K562 (cell line): ENCODE measurements around the gene FUCA2. TPM values are rescaled to one million over a fixed set of nuclear protein-coding genes. Genes with fewer than 3 reads are reported as not detected.

ENCODE experiments used
- ARID1B ChIP-seq: fragments of 450-650 bp; IDR thresholded peaks from 2 replicates; pipeline ENCODE4 v1.6.1; 2016; ENCODE audit warnings: antibody characterized with exemption, mild to moderate bottlenecking, inconsistent platforms
- BCLAF1 ChIP-seq, 2 experiments: fragments of 450-650 bp in 1 of 2; IDR thresholded peaks; 2 replicates each; pipeline ENCODE4 v1.6.1; 2011 to 2017; ENCODE audit warnings: low read depth in 2 of 2, antibody characterized with exemption in 1 of 2, borderline replicate concordance in 1 of 2, low read length in 1 of 2, mild to moderate bottlenecking in 1 of 2, mixed read lengths in 1 of 2; ENCODE audit not compliant: control insufficient read depth in 1 of 2
- CEBPG ChIP-seq, 3 experiments: fragments of 200-800 bp in 1 of 3; sonication (Bioruptor generic) in 1 of 3; sonication (generic) in 1 of 3; formaldehyde crosslinking in 1 of 3; IDR thresholded peaks in 2 of 3; conservative IDR thresholded peaks in 1 of 3; 2 replicates each; pipeline versions ENCODE4 v1.6.1 to v1.8.0; 2016 to 2022; ENCODE audit warnings: missing compliant biosample characterization in 2 of 3, missing genetic modification characterization in 2 of 3, mild to moderate bottlenecking in 1 of 3, missing genetic modification reagents in 1 of 3
- FOXP1 ChIP-seq: sonication (generic); formaldehyde crosslinking; IDR thresholded peaks from 2 replicates; pipeline ENCODE4 v1.8.0; 2022; ENCODE audit warnings: mild to moderate bottlenecking, missing genetic modification reagents
- HDGF ChIP-seq: fragments of 450-650 bp; IDR thresholded peaks from 2 replicates; pipeline ENCODE4 v1.6.1; 2016
- HMG20B ChIP-seq: fragments of 250-450 bp; sonication (Bioruptor Pico); IDR thresholded peaks from 2 replicates; pipeline ENCODE4 v1.5.0; 2021; ENCODE audit warnings: mild to moderate bottlenecking
- KLF10 ChIP-seq: fragments of 250-450 bp; sonication (Bioruptor Pico); IDR thresholded peaks from 2 replicates; pipeline ENCODE4 v1.6.1; 2021; ENCODE audit warnings: matching md5 sums
- LARP7 ChIP-seq: fragments of 450-650 bp; IDR thresholded peaks from 2 replicates; pipeline ENCODE4 v1.6.1; 2016
- MAFF ChIP-seq: IDR thresholded peaks from 2 replicates; pipeline ENCODE4 v1.6.1; 2012; ENCODE audit warnings: low read length, improper control_type of control experiment
- NR2C2 ChIP-seq, 2 experiments: fragments of 200-800 bp in 1 of 2; sonication (Bioruptor generic) in 1 of 2; sonication (generic) in 1 of 2; formaldehyde crosslinking in 1 of 2; IDR thresholded peaks; 2 replicates each; pipeline versions ENCODE4 v1.6.1 to v1.8.0; 2016 to 2022; ENCODE audit warnings: mild to moderate bottlenecking in 1 of 2, missing compliant biosample characterization in 1 of 2, missing genetic modification characterization in 1 of 2, missing genetic modification reagents in 1 of 2
- RBM34 ChIP-seq: fragments of 200-400 bp; formaldehyde crosslinking; IDR thresholded peaks from 2 replicates; pipeline ENCODE4 v1.6.1; 2018; ENCODE audit warnings: low read length, borderline replicate concordance; ENCODE audit not compliant: insufficient read depth
- ZNF217 ChIP-seq: sonication (generic); formaldehyde crosslinking; IDR thresholded peaks from 2 replicates; pipeline ENCODE4 v1.8.0; 2022; ENCODE audit warnings: mild to moderate bottlenecking, missing genetic modification reagents
- polyA plus RNA-seq, 8 experiments: library from polyadenylated mRNA; depleted of rRNA in 4 of 8; stranded (reverse) in 5 of 8; unstranded in 3 of 8; fragments of >200 nt; fragmentation: Nextera tagmentation in 2 of 8; fragmentation: Illumina TruSeq in 1 of 8; extraction: Ambion mirVana in 2 of 8; extraction: Trizol in 1 of 8; gene quantifications; 2 replicates each; pipeline versions ENCODE4 v1.2.1 to v1.2.3, GENCODE V29; 2011 to 2014; ENCODE audit warnings: inconsistent platforms in 1 of 8, missing spikeins in 1 of 8
- total RNA-seq, 7 experiments: library from RNA; depleted of rRNA in 6 of 7; stranded (reverse); fragments of >200 nt in 6 of 7; fragmentation: Illumina TruSeq in 2 of 7; extraction: Trizol in 2 of 7; gene quantifications; 2 replicates each; pipeline versions ENCODE4 v1.2.1 to v1.2.3, GENCODE V29; 2011 to 2021; ENCODE audit warnings: low replicate concordance in 1 of 7
- TF ChIP-seq, protein P1 (sequence below): sonication (generic); formaldehyde crosslinking; IDR thresholded peaks from 2 replicates; pipeline ENCODE4 v1.8.1; 2023; ENCODE audit warnings: missing genetic modification reagents, mild to moderate bottlenecking, borderline replicate concordance
- TF ChIP-seq, protein P2 (sequence below): fragments of 450-650 bp; formaldehyde crosslinking; IDR thresholded peaks from 2 replicates; pipeline ENCODE4 v1.4.0; 2022; ENCODE audit warnings: mild to moderate bottlenecking, moderate library complexity
- TF ChIP-seq, protein P3 (sequence below): fragments of 450-650 bp; IDR thresholded peaks from one replicate; pipeline ENCODE4 v1.6.1; 2018; ENCODE audit warnings: mild to moderate bottlenecking, moderate library complexity; ENCODE audit not compliant: partially characterized antibody

FUCA2 gene
- total and polyA plus RNA-seq, 9 of the 15 experiments (the other 6 are each of a cell fraction or from before 2014, with no cell fraction given) = 20.6 to 112 (median 79.3) TPM

DNA sequence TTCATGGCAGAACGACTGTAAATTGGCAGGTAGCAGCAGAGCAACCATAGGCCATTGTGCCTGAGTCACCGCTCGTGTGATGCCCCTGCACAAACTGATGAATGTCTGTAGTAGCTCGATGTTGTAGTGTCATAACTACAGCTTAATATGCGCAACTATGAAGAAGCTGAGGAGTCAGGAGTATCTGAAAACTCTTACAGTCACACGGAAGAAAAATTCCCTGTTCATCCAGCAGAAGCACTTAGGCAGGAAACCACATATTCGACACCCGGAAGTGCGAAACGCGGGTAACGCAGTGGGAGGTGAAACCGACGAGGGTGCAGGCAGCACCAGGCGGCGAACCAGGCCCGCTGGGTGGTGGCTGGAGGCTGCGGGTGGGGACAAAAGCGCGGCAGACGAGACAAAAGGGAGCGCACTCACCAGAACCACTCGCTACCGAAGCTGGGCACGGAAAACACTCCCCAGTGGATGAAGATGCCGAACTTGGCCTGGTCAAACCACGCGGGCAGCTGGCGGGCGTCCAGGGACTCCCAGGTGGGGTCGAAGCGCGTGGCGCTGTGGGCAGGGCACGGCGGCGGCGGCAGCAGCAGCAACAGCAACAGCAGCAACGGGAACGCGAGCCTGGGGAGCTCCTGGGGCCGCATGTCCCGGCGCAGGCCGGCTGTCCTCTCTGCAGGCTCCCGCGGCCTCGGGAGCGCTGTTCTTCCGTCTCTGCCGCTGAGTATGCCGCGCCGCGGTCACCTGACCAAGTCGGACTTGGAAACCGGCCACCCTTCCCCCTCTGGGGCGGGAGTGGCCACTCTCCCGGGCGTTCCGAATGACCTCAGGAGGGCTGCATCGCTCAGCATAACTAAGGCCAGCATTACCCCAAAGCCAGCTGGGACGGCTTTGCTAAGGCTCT, at the start of gene FUCA2 (continued):
- TF ChIP-seq, protein P1, sequence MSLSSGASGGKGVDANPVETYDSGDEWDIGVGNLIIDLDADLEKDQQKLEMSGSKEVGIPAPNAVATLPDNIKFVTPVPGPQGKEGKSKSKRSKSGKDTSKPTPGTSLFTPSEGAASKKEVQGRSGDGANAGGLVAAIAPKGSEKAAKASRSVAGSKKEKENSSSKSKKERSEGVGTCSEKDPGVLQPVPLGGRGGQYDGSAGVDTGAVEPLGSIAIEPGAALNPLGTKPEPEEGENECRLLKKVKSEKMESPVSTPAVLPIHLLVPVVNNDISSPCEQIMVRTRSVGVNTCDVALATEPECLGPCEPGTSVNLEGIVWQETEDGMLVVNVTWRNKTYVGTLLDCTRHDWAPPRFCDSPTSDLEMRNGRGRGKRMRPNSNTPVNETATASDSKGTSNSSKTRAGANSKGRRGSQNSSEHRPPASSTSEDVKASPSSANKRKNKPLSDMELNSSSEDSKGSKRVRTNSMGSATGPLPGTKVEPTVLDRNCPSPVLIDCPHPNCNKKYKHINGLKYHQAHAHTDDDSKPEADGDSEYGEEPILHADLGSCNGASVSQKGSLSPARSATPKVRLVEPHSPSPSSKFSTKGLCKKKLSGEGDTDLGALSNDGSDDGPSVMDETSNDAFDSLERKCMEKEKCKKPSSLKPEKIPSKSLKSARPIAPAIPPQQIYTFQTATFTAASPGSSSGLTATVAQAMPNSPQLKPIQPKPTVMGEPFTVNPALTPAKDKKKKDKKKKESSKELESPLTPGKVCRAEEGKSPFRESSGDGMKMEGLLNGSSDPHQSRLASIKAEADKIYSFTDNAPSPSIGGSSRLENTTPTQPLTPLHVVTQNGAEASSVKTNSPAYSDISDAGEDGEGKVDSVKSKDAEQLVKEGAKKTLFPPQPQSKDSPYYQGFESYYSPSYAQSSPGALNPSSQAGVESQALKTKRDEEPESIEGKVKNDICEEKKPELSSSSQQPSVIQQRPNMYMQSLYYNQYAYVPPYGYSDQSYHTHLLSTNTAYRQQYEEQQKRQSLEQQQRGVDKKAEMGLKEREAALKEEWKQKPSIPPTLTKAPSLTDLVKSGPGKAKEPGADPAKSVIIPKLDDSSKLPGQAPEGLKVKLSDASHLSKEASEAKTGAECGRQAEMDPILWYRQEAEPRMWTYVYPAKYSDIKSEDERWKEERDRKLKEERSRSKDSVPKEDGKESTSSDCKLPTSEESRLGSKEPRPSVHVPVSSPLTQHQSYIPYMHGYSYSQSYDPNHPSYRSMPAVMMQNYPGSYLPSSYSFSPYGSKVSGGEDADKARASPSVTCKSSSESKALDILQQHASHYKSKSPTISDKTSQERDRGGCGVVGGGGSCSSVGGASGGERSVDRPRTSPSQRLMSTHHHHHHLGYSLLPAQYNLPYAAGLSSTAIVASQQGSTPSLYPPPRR (CRISPR knock-in tag) = no peak; the same call in 1 of the 2 replicates
- TF ChIP-seq, protein P2, sequence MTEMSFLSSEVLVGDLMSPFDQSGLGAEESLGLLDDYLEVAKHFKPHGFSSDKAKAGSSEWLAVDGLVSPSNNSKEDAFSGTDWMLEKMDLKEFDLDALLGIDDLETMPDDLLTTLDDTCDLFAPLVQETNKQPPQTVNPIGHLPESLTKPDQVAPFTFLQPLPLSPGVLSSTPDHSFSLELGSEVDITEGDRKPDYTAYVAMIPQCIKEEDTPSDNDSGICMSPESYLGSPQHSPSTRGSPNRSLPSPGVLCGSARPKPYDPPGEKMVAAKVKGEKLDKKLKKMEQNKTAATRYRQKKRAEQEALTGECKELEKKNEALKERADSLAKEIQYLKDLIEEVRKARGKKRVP (CRISPR knock-in tag) = no peak
- TF ChIP-seq RBM34 (no peak), NR2C2 (CRISPR knock-in tag; IDR thresholded peaks at IDR 0.05) (peak; percentile 47; the same call in 1 of the 2 replicates), NR2C2 (tag; IDR thresholded peaks at IDR 0.05) (peak; percentile 71; the same call in 1 of the 2 replicates), CEBPG (CRISPR knock-in tag; IDR thresholded peaks at IDR 0.05) (peak; percentile 46; the same call in 1 of the 2 replicates), CEBPG (tag; conservative IDR thresholded peaks at IDR 0.05 in 1 of 2, IDR thresholded peaks at IDR 0.05 in 1 of 2) (no peak), ARID1B (no peak; the same call in none of the 2 replicates), BCLAF1 (IDR thresholded peaks at IDR 0.05; ENCODE audit: borderline replicate concordance in 1 of 2, control insufficient read depth in 1 of 2, low read depth in 2 of 2, low read length in 1 of 2) (peak in 1 of 2 experiments; percentile 41; a peak in 1 of 4 replicates), FOXP1 (CRISPR knock-in tag) (peak; percentile 96), KLF10 (CRISPR knock-in tag) (no peak), LARP7 (no peak), ZNF217 (no peak), HDGF (no peak), HMG20B (CRISPR knock-in tag) (no peak), MAFF (no peak)
- TF ChIP-seq, protein P3, sequence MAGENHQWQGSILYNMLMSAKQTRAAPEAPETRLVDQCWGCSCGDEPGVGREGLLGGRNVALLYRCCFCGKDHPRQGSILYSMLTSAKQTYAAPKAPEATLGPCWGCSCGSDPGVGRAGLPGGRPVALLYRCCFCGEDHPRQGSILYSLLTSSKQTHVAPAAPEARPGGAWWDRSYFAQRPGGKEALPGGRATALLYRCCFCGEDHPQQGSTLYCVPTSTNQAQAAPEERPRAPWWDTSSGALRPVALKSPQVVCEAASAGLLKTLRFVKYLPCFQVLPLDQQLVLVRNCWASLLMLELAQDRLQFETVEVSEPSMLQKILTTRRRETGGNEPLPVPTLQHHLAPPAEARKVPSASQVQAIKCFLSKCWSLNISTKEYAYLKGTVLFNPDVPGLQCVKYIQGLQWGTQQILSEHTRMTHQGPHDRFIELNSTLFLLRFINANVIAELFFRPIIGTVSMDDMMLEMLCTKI = no peak
